HG02981 (cell line): ENCODE measurements around the gene MSANTD1.
"Not testable (repeated sequence)": the region's sequence is repeated elsewhere in the genome, so short reads cannot be mapped to it uniquely, and the experiment has no call there.

Source experiments
- ATAC-seq: cut with Tn5 transposase; IDR thresholded peaks from one replicate; pipeline ENCODE4 v1.9.1; 2021; ENCODE audit warnings: mild to moderate bottlenecking, moderate library complexity; ENCODE audit not compliant: unreplicated experiment

Gene MSANTD1

GRCh38 chr4:3299976-3300671 is 51.2 kb downstream of the MSANTD1 start:
- ATAC-seq: no peak

DNA sequence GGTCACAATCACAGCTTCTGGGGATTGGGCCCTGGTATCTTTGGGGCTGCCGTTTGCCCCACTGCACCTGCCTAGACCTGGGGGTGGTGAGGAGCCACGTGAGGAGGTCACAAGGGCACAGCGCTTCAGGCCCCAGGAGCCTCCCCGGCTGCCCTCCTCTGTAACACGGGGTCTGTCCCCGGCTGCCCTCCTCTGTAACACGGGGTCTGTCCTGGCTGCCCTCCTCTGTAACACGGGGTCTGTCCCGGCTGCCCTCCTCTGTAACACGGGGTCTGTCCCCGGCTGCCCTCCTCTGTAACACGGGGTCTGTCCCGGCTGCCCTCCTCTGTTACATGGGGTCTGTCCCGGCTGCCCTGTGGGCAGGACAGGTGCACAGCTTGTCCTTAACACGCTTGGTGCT is 51.9 kb downstream of the MSANTD1 start:
- ATAC-seq: not testable (repeated sequence)

- ATAC-seq: no peak
Measured at GRCh38 chr4:3301450-3302172, 52.7 kb downstream of the MSANTD1 start.

- ATAC-seq: no peak
Measured at GRCh38 chr4:3302173-3302785, 53.3 kb downstream of the MSANTD1 start.

DNA sequence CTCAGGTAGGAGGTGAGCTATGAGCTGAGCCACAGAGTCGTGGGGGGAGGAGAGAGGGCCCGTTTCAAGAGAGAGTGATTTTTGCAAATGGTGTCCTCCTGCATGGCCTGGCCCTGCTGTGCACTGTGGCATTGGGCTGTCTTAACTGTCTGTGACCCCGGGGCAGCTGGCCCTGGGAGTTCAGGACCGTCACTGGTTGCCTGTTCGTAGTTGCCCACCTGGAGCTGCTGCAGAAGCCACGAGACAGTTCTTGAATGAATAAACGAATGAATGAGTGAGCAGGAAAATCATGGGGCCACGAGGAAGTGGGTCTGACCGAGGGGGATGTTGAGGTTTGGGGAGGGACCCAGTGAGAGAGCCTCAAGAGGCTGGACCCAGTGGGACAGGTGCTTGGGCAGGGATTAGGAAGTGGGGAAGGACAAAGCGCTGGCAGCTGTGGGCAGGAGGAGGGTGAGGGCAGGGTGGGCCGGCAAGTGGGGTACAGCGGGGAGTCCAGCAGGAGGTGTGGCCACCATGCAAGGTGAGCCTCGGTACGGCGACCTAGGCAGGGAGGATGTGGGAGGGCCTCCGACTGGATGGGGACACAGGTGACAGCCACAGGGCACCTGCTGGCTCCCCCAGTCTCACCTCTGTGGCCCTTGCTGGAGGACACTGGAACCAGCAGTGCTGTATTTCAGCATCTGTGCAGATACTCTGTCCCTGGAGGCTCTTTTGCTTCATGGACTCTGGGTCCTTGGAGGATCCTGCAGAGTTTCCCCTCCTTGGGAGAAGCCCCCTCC is 54.0 kb downstream of the MSANTD1 start:
- ATAC-seq: no peak

DNA sequence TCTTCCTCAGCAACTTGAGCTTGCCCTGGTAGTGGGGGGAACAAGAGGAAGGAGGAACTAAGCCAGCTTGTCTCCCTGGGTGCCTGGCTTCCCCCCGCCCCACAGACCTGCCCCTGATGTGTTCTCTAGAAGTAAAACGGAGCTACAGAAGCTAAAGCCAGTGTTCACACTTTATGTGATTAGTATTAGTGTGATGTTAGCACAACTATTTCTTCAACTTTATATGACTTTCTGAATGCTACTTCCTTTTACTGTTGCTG is 54.5 kb downstream of the MSANTD1 start:
- no peak for ATAC-seq

GRCh38 chr4:3303923-3304710 is 55.2 kb downstream of the MSANTD1 start:
- no peak for ATAC-seq

GRCh38 chr4:3304831-3305609 is 56.1 kb downstream of the MSANTD1 start:
- no peak for ATAC-seq

GRCh38 chr4:3305610-3306371 is 56.8 kb downstream of the MSANTD1 start:
- ATAC-seq: no peak
